Superior temporal gyrus (tissue), 1 donor: ENCODE results near the gene MED12L.
A peak's percentile ranks its signal among the peaks of the same experiment; 100 is the strongest.
"Not testable (repeated sequence)": the region's sequence is repeated elsewhere in the genome, so short reads cannot be mapped to it uniquely, and the experiment has no call there.

Experiments
- DNase-seq: peaks from one replicate; pipeline ENCODE4 v3.0.0-alpha.2; 2016; ENCODE audit errors: extremely low spot score

MED12L gene

GRCh38 chr3:151379083-151379734 is 293.7 kb downstream of the MED12L start:
- DNase-seq: no peak

GRCh38 chr3:151382671-151383070 is 297.2 kb downstream of the MED12L start:
- no peak for DNase-seq

DNA sequence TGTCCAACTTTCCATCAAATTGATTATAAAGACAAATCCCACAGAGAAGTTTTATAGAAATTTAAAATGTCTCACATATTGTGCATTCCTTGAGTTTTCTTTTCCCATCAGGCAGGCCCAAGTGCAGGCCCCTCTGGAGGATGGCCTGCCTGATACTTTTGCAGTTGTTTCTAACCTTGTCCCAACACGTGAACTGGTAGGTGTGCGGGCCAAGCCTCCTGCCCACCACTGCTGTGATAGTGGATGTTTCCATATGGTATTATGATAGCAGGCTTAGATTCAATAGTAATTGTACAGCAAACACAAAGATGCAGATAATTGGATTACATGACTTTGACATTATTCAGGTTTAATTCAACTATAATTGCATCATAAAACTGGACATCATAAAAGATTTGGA is 297.6 kb downstream of the MED12L start:
- no peak for DNase-seq

DNA sequence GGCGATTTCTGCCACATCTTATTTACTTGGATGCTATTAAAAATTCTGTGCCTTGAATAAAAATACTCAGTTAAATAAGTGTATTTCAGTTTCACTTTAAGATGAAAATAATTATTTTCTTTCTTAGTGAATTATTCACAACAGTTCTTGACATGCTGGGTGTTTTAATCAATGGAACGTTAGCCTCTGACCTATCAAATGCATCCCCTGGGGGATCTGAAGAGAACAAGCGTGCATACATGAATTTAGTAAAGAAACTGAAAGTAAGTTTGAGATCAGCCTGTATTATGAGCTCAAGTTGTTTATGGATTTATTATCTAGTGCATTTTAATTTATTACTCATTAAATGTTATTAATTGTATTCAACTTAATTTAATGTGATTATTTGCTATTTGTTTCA is 298.5 kb downstream of the MED12L start:
- DNase-seq: no peak

- DNase-seq: peak; percentile 50
Measured at GRCh38 chr3:151384741-151385174, 299.3 kb downstream of the MED12L start, which contains the start of gene P2RY12. TSS of gene P2RY12 (minus strand) at chr3:151384753. CDS start at chr3:151338845, 45,908 bp downstream.

DNA sequence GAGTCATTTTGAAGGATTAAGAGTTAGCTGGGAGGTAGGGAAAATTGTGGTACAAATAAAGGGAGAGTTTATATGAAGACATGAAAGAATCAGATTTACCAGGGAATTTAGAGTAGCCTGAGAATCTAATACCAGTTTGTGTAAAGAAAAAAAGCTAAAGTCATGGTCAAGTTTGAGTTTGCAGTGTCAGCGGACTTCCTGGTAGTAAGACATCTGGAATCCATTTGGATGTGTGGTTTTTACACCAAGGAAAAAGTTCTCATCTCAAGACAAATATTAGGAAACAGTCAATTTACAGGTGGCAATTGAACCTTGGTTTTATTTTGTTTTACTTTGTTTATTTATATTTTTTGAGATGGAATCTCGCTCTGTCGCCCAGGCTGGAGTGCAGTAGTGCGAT is 300.6 kb downstream of the MED12L start:
- no peak for DNase-seq

- no peak for DNase-seq
Measured at GRCh38 chr3:151387432-151387831, 302.0 kb downstream of the MED12L start.

GRCh38 chr3:151387842-151388241 is 302.4 kb downstream of the MED12L start:
- no peak for DNase-seq

DNA sequence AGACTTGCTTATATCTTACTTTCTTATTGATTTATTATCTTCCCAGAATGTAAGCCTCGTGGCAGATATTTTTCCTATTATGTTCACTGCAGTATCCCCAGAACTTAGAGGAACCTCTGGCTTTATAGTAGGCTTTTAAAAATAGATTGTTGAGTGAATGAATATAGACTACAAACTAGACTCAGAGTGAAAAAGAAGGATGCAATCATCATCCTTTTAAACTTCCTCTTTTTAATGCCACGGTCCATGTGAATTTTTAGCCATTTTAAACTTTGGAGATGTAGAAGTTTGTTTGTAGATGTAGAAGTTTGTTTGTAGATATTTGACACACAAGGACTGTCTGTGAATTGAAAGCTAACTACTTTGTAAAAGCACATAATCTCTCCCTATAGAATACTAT is 306.3 kb downstream of the MED12L start:
- no peak for DNase-seq

DNA sequence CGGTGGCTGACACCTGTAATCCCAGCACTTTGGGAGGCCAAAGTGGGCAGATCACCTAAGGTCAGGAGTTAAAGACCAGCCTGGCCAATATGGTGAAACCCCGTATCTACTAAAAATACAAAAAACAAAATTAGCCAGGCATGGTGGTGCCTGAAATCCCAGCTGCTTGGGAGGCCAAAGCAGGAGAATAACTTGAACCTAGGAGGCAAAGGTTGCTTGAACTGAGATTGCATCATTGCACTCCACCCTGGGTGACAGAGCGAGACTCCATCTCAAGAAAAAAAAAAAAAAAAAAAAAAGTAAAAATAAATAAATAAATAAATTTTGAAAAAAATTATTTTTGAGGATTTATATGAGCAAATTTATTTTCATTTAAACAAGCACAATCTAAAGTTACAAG is 306.7 kb downstream of the MED12L start:
- DNase-seq: not testable (repeated sequence)

DNA sequence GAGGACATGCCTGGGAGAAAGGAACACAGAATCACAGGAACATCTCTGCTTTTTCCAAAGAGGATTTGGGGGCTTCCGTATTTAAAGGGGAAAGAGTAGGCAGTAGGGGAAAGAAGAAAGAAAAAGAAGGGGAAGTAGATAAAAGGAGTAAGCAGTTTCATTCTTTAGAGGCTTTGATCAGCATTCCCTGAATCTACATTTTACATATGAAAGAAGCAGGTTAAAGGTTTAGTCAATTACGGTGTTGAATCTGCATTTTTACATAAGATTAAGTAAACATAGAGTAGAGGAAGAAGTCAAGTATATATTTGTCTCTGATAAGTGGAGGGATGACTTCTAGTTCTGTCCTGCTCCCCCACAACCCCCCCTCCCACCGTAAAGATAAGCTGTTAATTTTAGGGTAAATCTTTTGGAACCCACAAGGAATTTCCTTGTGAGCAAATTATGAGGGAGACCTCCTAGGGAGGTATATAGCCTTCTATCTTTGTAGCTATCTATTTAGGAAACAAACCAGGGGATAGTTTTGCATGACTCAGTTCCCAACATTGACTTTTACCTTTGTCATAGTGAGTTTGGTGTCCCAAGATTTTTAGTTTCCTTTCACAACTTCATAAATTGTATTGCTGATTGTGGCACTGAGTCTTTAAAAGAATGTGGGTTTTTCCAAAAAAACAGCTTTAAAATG is 307.8 kb downstream of the MED12L start:
- DNase-seq: no peak

- no peak for DNase-seq
Measured at GRCh38 chr3:151393941-151394340, 308.5 kb downstream of the MED12L start.

DNA sequence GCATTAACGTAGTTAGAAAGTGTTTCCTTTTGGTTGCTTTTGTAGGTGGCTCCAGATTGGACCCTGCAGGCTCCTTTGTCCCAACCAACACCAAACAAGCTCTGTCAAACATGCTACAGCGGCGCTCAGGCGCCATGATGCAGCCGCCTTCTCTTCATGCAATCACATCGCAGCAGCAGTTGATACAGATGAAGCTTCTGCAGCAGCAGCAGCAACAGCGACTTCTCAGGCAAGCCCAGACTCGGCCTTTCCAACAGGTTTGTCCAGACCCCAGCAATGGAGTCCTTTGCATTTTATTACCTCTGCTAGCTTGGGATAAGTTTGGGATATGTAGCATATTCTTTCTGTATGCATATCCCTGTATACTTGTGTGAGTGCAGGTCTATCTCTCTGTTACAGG is 309.1 kb downstream of the MED12L start:
- no peak for DNase-seq

GRCh38 chr3:151395806-151396205 is 310.3 kb downstream of the MED12L start:
- DNase-seq: no peak

- no peak for DNase-seq
Measured at GRCh38 chr3:151398895-151399294, 313.4 kb downstream of the MED12L start.

- no peak for DNase-seq
Measured at GRCh38 chr3:151400341-151400740, 314.9 kb downstream of the MED12L start.

DNA sequence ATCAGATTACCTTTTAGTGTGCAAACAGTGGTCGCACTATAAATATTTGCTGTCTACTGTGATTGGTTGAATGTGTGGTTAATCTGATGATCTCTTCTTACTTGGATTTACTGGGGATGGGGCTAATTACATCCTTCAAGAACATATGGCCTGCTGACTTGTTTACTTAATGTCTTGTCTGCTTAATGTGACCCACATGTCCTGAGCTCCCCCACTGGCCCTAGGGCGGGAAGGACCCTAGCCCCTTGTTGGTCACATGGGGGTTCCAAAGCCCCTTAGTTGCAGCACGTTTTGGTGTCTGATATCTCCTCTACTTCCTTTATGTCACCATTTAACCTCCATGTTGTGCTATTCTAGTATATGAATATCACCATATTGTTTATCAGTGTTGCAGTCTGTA is 316.9 kb downstream of the MED12L start:
- no peak for DNase-seq

- DNase-seq: no peak
Measured at GRCh38 chr3:151403246-151403645, 317.8 kb downstream of the MED12L start.

DNA sequence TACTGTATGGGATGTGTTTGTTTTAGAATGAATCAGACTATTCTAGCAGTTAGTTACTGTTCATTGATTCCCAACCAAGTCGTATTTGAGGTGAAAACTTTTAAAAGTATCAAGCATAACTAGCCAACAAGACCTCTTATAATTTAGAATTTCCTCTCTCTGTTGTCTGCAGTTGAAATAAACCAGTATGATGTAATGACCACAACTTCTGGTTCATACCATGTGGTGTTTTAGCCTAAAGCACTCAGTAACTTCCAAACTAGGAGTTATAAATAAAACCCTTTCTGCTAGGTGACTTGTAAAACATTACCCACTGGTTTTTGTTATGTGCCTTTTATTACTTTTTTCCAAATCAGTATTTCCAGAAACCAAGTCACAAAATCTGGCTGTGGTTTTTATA is 318.9 kb downstream of the MED12L start:
- no peak for DNase-seq

- no peak for DNase-seq
Measured at GRCh38 chr3:151407928-151408327, 322.5 kb downstream of the MED12L start.

DNA sequence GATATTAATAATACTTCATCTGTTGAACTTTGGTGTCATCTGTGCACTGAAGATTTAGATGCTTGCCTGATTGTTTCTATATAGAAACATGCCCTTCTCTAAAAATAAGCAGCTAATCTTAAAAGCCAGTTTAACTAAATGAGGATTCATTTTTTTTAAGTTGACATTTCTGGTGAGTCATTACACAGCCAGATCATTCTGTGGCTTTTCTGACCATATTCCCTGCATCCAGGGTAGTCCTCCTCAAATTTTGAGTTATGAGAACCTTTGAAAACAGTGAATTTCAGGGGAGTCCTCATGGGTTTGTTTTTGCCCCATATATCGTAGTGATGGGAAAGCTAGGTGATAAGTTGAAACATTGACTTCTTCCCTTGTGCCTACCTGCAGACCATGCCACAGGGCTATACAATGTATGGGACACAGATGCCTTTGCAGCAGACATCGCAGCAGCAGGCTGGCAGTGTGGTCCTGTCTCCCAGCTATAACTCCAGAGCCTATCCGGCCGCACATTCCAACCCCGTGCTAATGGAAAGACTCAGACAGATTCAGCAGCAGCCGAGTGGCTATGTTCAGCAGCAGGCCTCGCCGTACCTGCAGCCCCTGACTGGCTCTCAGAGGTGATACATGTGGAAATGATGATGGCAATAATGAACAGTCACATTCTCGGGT is 325.6 kb downstream of the MED12L start:
- no peak for DNase-seq

GRCh38 chr3:151412989-151413388 is 327.5 kb downstream of the MED12L start:
- DNase-seq: no peak

GRCh38 chr3:151415289-151415688 is 329.8 kb downstream of the MED12L start:
- DNase-seq: no peak
